ENCODE data around the gene NAV2.

- no peak for TF ChIP-seq CTCF (IDR thresholded peaks at IDR 0.05)
- TF ChIP-seq POLR2A (IDR thresholded peaks at IDR 0.05) = no peak
These were observed 75.8 kb downstream of the NAV2 start for GRCh38 chr11:19788435-19788834.
